Muscle layer of colon (tissue), 2 donors: ENCODE measurements around the gene ZFP90.
A peak's percentile ranks its signal among the peaks of the same experiment; 100 is the strongest.
"Not testable (repeated sequence)": the region's sequence is repeated elsewhere in the genome, so short reads cannot be mapped to it uniquely, and the experiment has no call there.

Experiments
- H3K27ac ChIP-seq: one replicate; pipeline ENCODE4 v1.7.0; 2013; ENCODE audit warnings: low read depth, mild to moderate bottlenecking, low read length, moderate library complexity
- H3K27me3 ChIP-seq, 2 donors: one replicate each; pipeline ENCODE4 v1.7.0; 2013; ENCODE audit warnings: low read length in 2 of 2, mild to moderate bottlenecking in 2 of 2; ENCODE audit not compliant: insufficient read depth in 2 of 2, control insufficient read depth in 1 of 2
- H3K36me3 ChIP-seq: one replicate; pipeline ENCODE4 v1.7.0; 2013; ENCODE audit warnings: mild to moderate bottlenecking, low read length; ENCODE audit not compliant: insufficient read depth
- H3K4me1 ChIP-seq: one replicate; pipeline ENCODE4 v1.7.0; 2013; ENCODE audit warnings: mild to moderate bottlenecking, low read length; ENCODE audit not compliant: insufficient read depth
- H3K4me3 ChIP-seq, 2 donors: one replicate each; pipeline ENCODE4 v1.7.0; 2013; ENCODE audit warnings: low read length in 2 of 2, low read depth in 1 of 2, mild to moderate bottlenecking in 1 of 2, moderate library complexity in 1 of 2
- H3K9ac ChIP-seq: one replicate; pipeline ENCODE4 v1.7.0; 2013; ENCODE audit warnings: low read length
- H3K9me3 ChIP-seq: one replicate; pipeline ENCODE4 v1.7.0; 2013; ENCODE audit warnings: mild to moderate bottlenecking, low read length
- donor health status: abdominal sarcoma.
- donor health status: Adenocarcinoma of cecum.

Gene ZFP90

GRCh38 chr16:68538880-68539701 lies at the start of gene ZFP90:
Gene ZFP90 (plus strand): TSS chr16:68539291. CDS start chr16:68539793, 502 bp downstream.
- H3K9ac ChIP-seq: peak within 1 kb of the TSS; percentile 27
- peak within 1 kb of the TSS; percentile 67 for H3K27ac ChIP-seq
- H3K4me3 ChIP-seq: peak within 1 kb of the TSS; percentile 79 to 94
- H3K9me3 ChIP-seq: no peaks in the 10 kb centered on the region
- H3K4me1 ChIP-seq: peaks cover 8% of the 10 kb centered on the region
- H3K27me3 ChIP-seq: no peaks in the 10 kb centered on the region
- H3K36me3 ChIP-seq: peaks cover 6% of the 10 kb centered on the region

GRCh38 chr16:68490358-68490757 lies 48.7 kb upstream of the ZFP90 start:
- Histone ChIP-seq H3K27me3 (no peaks in the 10 kb centered on the region), H3K36me3 (no peaks in the 10 kb centered on the region), H3K9ac (no peak overlapping the region), H3K4me3 (no peak overlapping the region), H3K9me3 (no peaks in the 10 kb centered on the region), H3K27ac (no peak overlapping the region), H3K4me1 (no peaks in the 10 kb centered on the region)

GRCh38 chr16:68490829-68491575 lies 48.1 kb upstream of the ZFP90 start:
- H3K4me1 ChIP-seq: no peaks in the 10 kb centered on the region
- H3K27me3 ChIP-seq: no peaks in the 10 kb centered on the region
- H3K27ac ChIP-seq: no peak overlapping the region
- no peaks in the 10 kb centered on the region for H3K9me3 ChIP-seq
- no peaks in the 10 kb centered on the region for H3K36me3 ChIP-seq
- H3K4me3 ChIP-seq: no peak overlapping the region
- no peak overlapping the region for H3K9ac ChIP-seq

- no peaks in the 10 kb centered on the region for H3K27me3 ChIP-seq
- no peak overlapping the region for H3K9ac ChIP-seq
- no peak overlapping the region for H3K4me3 ChIP-seq
- no peaks in the 10 kb centered on the region for H3K9me3 ChIP-seq
- no peaks in the 10 kb centered on the region for H3K4me1 ChIP-seq
- no peaks in the 10 kb centered on the region for H3K36me3 ChIP-seq
- no peak overlapping the region for H3K27ac ChIP-seq
Measured at GRCh38 chr16:68491576-68491950, 47.5 kb upstream of the ZFP90 start.

GRCh38 chr16:68492151-68492542 lies 46.9 kb upstream of the ZFP90 start:
- no peak overlapping the region for H3K27ac ChIP-seq
- H3K36me3 ChIP-seq: no peaks in the 10 kb centered on the region
- H3K4me3 ChIP-seq: no peak overlapping the region
- H3K9ac ChIP-seq: no peak overlapping the region
- no peaks in the 10 kb centered on the region for H3K9me3 ChIP-seq
- no peaks in the 10 kb centered on the region for H3K27me3 ChIP-seq
- no peaks in the 10 kb centered on the region for H3K4me1 ChIP-seq

GRCh38 chr16:68492543-68493411 lies 46.3 kb upstream of the ZFP90 start:
- Histone ChIP-seq H3K27me3 (no peaks in the 10 kb centered on the region), H3K27ac (no peak overlapping the region), H3K4me1 (no peaks in the 10 kb centered on the region), H3K9ac (no peak overlapping the region), H3K36me3 (no peaks in the 10 kb centered on the region), H3K9me3 (no peaks in the 10 kb centered on the region), H3K4me3 (no peak overlapping the region)

- H3K4me3 ChIP-seq: no peak overlapping the region
- no peaks in the 10 kb centered on the region for H3K36me3 ChIP-seq
- no peak overlapping the region for H3K27ac ChIP-seq
- no peaks in the 10 kb centered on the region for H3K27me3 ChIP-seq
- no peaks in the 10 kb centered on the region for H3K9me3 ChIP-seq
- no peak overlapping the region for H3K9ac ChIP-seq
- no peaks in the 10 kb centered on the region for H3K4me1 ChIP-seq
Measured at GRCh38 chr16:68493412-68494070, 45.5 kb upstream of the ZFP90 start.

GRCh38 chr16:68494261-68494660 lies 44.8 kb upstream of the ZFP90 start:
- H3K27me3 ChIP-seq, H3K27ac ChIP-seq, H3K4me3 ChIP-seq, H3K36me3 ChIP-seq, H3K4me1 ChIP-seq, H3K9ac ChIP-seq, H3K9me3 ChIP-seq: not testable (repeated sequence)

GRCh38 chr16:68496689-68497088 lies 42.4 kb upstream of the ZFP90 start:
- Histone ChIP-seq H3K27me3 (no peaks in the 10 kb centered on the region), H3K4me1 (no peaks in the 10 kb centered on the region), H3K9me3 (no peaks in the 10 kb centered on the region), H3K4me3 (no peak overlapping the region), H3K27ac (no peak overlapping the region), H3K9ac (no peak overlapping the region), H3K36me3 (no peaks in the 10 kb centered on the region)

GRCh38 chr16:68499006-68499405 lies 40.1 kb upstream of the ZFP90 start:
- Histone ChIP-seq H3K4me1 (no peaks in the 10 kb centered on the region), H3K27me3 (no peaks in the 10 kb centered on the region)

GRCh38 chr16:68503334-68503733 lies 35.8 kb upstream of the ZFP90 start:
- H3K9me3 ChIP-seq: no peaks in the 10 kb centered on the region
- H3K27ac ChIP-seq: no peak overlapping the region
- no peaks in the 10 kb centered on the region for H3K4me1 ChIP-seq
- H3K4me3 ChIP-seq: no peak overlapping the region
- no peaks in the 10 kb centered on the region for H3K36me3 ChIP-seq
- no peaks in the 10 kb centered on the region for H3K27me3 ChIP-seq
- H3K9ac ChIP-seq: no peak overlapping the region

More at GRCh38 chr16:68499006-68499405, 40.1 kb upstream of the ZFP90 start:
- Histone ChIP-seq H3K9ac (no peak overlapping the region), H3K36me3 (no peaks in the 10 kb centered on the region), H3K9me3 (no peaks in the 10 kb centered on the region), H3K27ac (no peak overlapping the region), H3K4me3 (no peak overlapping the region)
